ENCODE measurements around the gene CRB3. TPM values are rescaled to one million over a fixed set of nuclear protein-coding genes. Genes with fewer than 3 reads are reported as not detected.

The CRB3 gene
- total and polyA plus RNA-seq, 9 of the 15 experiments (the other 6 are each of a cell fraction or from before 2014, with no cell fraction given): 0.49 TPM; not detected in 8

GRCh38 chr19:6424195-6424938 is 39.7 kb upstream of the CRB3 start, which contains the start of gene KHSRP (continued):
- TF ChIP-seq, protein P1, sequence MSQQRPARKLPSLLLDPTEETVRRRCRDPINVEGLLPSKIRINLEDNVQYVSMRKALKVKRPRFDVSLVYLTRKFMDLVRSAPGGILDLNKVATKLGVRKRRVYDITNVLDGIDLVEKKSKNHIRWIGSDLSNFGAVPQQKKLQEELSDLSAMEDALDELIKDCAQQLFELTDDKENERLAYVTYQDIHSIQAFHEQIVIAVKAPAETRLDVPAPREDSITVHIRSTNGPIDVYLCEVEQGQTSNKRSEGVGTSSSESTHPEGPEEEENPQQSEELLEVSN (IDR thresholded peaks at IDR 0.05; ENCODE audit: borderline replicate concordance in 1 of 2, extremely low read depth in 1 of 2, insufficient read depth in 1 of 2, insufficient read length in 1 of 2, low read depth in 1 of 2, low read length in 1 of 2, poor library complexity in 1 of 2, severe bottlenecking in 1 of 2): peak in 1 of 2 experiments; percentile 87
- TF ChIP-seq XRCC3 (IDR thresholded peaks at IDR 0.05) (no peak), ZNF146 (CRISPR knock-in tag; IDR thresholded peaks at IDR 0.05; ENCODE audit: unreplicated experiment) (no peak), KDM4B (IDR thresholded peaks at IDR 0.05; ENCODE audit: borderline replicate concordance in 2 of 2, low read depth in 1 of 2) (0 out of 4 replicates have a peak, but pooled peaks of 1 of the 2 experiments have one; percentile 59), SRF (CRISPR knock-in tag; IDR thresholded peaks at IDR 0.05) (no peak), E2F3 (CRISPR knock-in tag; IDR thresholded peaks at IDR 0.05) (peak; percentile 68; the same call in 1 of the 2 replicates), CHD2 (IDR thresholded peaks at IDR 0.05; ENCODE audit: low read depth, low read length) (no peak), TBP (optimal IDR thresholded peaks at IDR 0.05; ENCODE audit: low read depth, low read length) (peak; percentile 66), RB1 (IDR thresholded peaks at IDR 0.05; ENCODE audit: low read depth) (peak; percentile 86), TGIF2 (CRISPR knock-in tag; IDR thresholded peaks at IDR 0.05) (no peak), BCL6 (CRISPR knock-in tag; IDR thresholded peaks at IDR 0.05) (no peak), KDM1A (IDR thresholded peaks at IDR 0.05) (no peak), MYBL2 (IDR thresholded peaks at IDR 0.05; ENCODE audit: low read depth) (no peak), MYBL2 (CRISPR knock-in tag; IDR thresholded peaks at IDR 0.05; ENCODE audit: borderline replicate concordance) (no peak), ZC3H11A (IDR thresholded peaks at IDR 0.05; ENCODE audit: low read depth, low read length) (no peak), PKNOX1 (IDR thresholded peaks at IDR 0.05) (no peak)
- TF ChIP-seq, protein P2, sequence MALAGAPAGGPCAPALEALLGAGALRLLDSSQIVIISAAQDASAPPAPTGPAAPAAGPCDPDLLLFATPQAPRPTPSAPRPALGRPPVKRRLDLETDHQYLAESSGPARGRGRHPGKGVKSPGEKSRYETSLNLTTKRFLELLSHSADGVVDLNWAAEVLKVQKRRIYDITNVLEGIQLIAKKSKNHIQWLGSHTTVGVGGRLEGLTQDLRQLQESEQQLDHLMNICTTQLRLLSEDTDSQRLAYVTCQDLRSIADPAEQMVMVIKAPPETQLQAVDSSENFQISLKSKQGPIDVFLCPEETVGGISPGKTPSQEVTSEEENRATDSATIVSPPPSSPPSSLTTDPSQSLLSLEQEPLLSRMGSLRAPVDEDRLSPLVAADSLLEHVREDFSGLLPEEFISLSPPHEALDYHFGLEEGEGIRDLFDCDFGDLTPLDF (CRISPR knock-in tag; IDR thresholded peaks at IDR 0.05): no peak
- TF ChIP-seq, protein P3, sequence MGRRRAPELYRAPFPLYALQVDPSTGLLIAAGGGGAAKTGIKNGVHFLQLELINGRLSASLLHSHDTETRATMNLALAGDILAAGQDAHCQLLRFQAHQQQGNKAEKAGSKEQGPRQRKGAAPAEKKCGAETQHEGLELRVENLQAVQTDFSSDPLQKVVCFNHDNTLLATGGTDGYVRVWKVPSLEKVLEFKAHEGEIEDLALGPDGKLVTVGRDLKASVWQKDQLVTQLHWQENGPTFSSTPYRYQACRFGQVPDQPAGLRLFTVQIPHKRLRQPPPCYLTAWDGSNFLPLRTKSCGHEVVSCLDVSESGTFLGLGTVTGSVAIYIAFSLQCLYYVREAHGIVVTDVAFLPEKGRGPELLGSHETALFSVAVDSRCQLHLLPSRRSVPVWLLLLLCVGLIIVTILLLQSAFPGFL (CRISPR knock-in tag; IDR thresholded peaks at IDR 0.05): no peak
- TF ChIP-seq, protein P4, sequence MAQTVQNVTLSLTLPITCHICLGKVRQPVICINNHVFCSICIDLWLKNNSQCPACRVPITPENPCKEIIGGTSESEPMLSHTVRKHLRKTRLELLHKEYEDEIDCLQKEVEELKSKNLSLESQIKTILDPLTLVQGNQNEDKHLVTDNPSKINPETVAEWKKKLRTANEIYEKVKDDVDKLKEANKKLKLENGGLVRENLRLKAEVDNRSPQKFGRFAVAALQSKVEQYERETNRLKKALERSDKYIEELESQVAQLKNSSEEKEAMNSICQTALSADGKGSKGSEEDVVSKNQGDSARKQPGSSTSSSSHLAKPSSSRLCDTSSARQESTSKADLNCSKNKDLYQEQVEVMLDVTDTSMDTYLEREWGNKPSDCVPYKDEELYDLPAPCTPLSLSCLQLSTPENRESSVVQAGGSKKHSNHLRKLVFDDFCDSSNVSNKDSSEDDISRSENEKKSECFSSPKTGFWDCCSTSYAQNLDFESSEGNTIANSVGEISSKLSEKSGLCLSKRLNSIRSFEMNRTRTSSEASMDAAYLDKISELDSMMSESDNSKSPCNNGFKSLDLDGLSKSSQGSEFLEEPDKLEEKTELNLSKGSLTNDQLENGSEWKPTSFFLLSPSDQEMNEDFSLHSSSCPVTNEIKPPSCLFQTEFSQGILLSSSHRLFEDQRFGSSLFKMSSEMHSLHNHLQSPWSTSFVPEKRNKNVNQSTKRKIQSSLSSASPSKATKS (CRISPR knock-in tag; IDR thresholded peaks at IDR 0.05): no peak
- TF ChIP-seq, protein P5, sequence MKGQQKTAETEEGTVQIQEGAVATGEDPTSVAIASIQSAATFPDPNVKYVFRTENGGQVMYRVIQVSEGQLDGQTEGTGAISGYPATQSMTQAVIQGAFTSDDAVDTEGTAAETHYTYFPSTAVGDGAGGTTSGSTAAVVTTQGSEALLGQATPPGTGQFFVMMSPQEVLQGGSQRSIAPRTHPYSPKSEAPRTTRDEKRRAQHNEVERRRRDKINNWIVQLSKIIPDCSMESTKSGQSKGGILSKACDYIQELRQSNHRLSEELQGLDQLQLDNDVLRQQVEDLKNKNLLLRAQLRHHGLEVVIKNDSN (CRISPR knock-in tag; IDR thresholded peaks at IDR 0.05): no peak

Measured in K562 (cell line).